SU-DHL-6 (cell line): ENCODE results near the gene SGCA.

Source experiments
- CTCF ChIP-seq: fragments of 200-600 bp; sonication (generic); IDR thresholded peaks from one replicate; pipeline ENCODE4 v1.5.1; 2017; ENCODE audit warnings: antibody characterized with exemption, mild to moderate bottlenecking, low read length, moderate library complexity; ENCODE audit not compliant: insufficient read depth, poor library complexity, severe bottlenecking
- EZH2phosphoT487 ChIP-seq: fragments of 200-600 bp; sonication (generic), shearing (Covaris generic); conservative IDR thresholded peaks from 2 replicates; pipeline ENCODE4 v1.6.1; 2018; ENCODE audit warnings: mild to moderate bottlenecking, antibody characterized with exemption, low read length, moderate library complexity, mixed read lengths

- TF ChIP-seq CTCF (no peak), EZH2phosphoT487 (no peak)
Measured at GRCh38 chr17:50189550-50190292, 23.9 kb downstream of the SGCA start.
